Suprapubic skin (tissue), 4 donors: ENCODE data around the gene DSP. TPM values are rescaled to one million over a fixed set of nuclear protein-coding genes. Genes with fewer than 3 reads are reported as not detected.

Experiments
- DNase-seq, 2 donors: peaks; one replicate each; pipeline ENCODE4 v3.0.0-alpha.2; 2019; ENCODE audit warnings: low spot score in 2 of 2
- H3K27ac ChIP-seq: fragments of 200-600 bp; sonication (generic); one replicate; pipeline ENCODE4 v1.5.1; 2019
- H3K27me3 ChIP-seq: fragments of 200-600 bp; sonication (generic); one replicate; pipeline ENCODE4 v1.5.1; 2019
- H3K36me3 ChIP-seq: fragments of 200-600 bp; sonication (generic); one replicate; pipeline ENCODE4 v1.5.1; 2019
- H3K4me1 ChIP-seq: fragments of 200-600 bp; sonication (generic); one replicate; pipeline ENCODE4 v1.5.1; 2019
- H3K4me3 ChIP-seq: fragments of 200-600 bp; sonication (generic); one replicate; pipeline ENCODE4 v1.5.1; 2019; ENCODE audit warnings: mild to moderate bottlenecking
- H3K9me3 ChIP-seq: fragments of 200-600 bp; sonication (generic); one replicate; pipeline ENCODE4 v1.5.1; 2019
- EP300 ChIP-seq: sonication (generic); formaldehyde crosslinking; IDR thresholded peaks from one replicate; pipeline ENCODE4 v1.6.1; 2017; ENCODE audit warnings: antibody characterized with exemption
- POLR2A ChIP-seq, 2 donors: fragments of 450-650 bp; IDR thresholded peaks; one replicate each; pipeline ENCODE4 v1.6.1; 2017; ENCODE audit warnings: antibody characterized with exemption in 2 of 2, mild to moderate bottlenecking in 2 of 2, moderate library complexity in 2 of 2
- POLR2AphosphoS5 ChIP-seq, 3 donors: sonication (generic); formaldehyde crosslinking; IDR thresholded peaks; one replicate each; pipeline ENCODE4 v1.6.1; 2017; ENCODE audit warnings: antibody characterized with exemption in 3 of 3
- WGBS: methylation state at CpG from one replicate; pipeline ENCODE4 v1.1.5; 2018; 5-methylcytosine and 5-hydroxymethylcytosine counted together
- total RNA-seq, 4 donors: library from RNA; depleted of rRNA; stranded (reverse); fragments of >200 nt; gene quantifications; one replicate each; pipeline ENCODE4 v1.1.0, GENCODE V29; 2016
- TF ChIP-seq, protein P1 (sequence below), 2 donors: fragments of 200-600 bp in 1 of 2; fragments of 450-650 bp in 1 of 2; sonication (generic) in 1 of 2; IDR thresholded peaks; one replicate each; pipeline ENCODE4 v1.5.1; 2016 to 2019; ENCODE audit warnings: antibody characterized with exemption in 2 of 2, mild to moderate bottlenecking in 1 of 2, moderate library complexity in 1 of 2

The DSP gene
- total RNA-seq, 4 donors from 2014 or later: 1,704 to 2,508 (median 2,195) TPM

DNA sequence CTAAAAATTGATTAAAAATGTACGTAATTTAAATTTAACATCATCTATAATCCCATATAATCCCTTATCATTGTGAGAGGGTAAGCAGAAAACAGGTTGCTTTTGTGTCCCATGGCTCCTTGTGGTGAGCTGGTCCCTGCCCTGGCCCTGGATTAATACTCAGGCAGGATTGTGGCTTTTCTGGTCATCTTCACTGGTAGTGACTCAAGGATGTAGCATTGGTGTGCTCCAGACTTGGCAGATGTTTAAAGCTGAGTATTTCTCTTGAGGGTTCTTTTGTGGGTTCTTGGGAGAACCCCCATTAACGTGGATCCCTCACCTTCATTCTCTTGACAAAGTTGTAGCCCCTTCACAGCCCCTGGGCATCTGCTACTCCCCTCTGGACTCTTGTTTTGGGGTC, 87.8 kb downstream of the DSP start:
- WGBS: 57% methylated on average over 2 of the region's 2 CpGs
- Histone ChIP-seq H3K27me3 (no peaks in the 10 kb centered on the region), H3K36me3 (no peaks in the 10 kb centered on the region), H3K27ac (no peak overlapping the region), H3K4me1 (no peaks in the 10 kb centered on the region), H3K9me3 (no peaks in the 10 kb centered on the region), H3K4me3 (no peak overlapping the region)
- DNase-seq: no peak
- TF ChIP-seq EP300 (no peak), POLR2A (IDR thresholded peaks at IDR 0.05) (no peak), POLR2AphosphoS5 (IDR thresholded peaks at IDR 0.05) (no peak)
- TF ChIP-seq, protein P1, sequence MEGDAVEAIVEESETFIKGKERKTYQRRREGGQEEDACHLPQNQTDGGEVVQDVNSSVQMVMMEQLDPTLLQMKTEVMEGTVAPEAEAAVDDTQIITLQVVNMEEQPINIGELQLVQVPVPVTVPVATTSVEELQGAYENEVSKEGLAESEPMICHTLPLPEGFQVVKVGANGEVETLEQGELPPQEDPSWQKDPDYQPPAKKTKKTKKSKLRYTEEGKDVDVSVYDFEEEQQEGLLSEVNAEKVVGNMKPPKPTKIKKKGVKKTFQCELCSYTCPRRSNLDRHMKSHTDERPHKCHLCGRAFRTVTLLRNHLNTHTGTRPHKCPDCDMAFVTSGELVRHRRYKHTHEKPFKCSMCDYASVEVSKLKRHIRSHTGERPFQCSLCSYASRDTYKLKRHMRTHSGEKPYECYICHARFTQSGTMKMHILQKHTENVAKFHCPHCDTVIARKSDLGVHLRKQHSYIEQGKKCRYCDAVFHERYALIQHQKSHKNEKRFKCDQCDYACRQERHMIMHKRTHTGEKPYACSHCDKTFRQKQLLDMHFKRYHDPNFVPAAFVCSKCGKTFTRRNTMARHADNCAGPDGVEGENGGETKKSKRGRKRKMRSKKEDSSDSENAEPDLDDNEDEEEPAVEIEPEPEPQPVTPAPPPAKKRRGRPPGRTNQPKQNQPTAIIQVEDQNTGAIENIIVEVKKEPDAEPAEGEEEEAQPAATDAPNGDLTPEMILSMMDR (IDR thresholded peaks at IDR 0.05): no peak

DNA sequence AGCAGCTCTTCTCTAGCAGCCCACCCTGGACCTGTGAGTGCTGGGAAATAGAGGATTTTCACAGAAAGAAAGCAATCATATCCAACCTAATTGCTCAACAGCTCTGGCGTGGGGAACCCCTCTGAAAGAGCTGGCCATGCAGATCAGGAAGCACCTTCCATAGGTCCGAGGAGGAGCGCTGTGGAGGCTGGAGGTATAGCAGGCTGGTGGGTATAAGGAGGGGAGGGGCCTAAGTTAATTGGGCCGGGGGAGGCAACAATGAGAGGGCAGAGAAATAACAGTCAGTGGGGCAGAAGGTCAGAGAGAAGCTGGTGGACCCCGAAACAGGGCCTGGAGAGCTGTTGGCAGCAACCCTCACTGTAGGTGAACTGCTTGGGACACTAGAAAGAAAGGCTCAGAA, 89.3 kb downstream of the DSP start:
- no peaks in the 10 kb centered on the region for H3K4me1 ChIP-seq
- H3K27ac ChIP-seq: no peak overlapping the region
- no peak for DNase-seq
- no peak overlapping the region for H3K4me3 ChIP-seq
- H3K9me3 ChIP-seq: no peaks in the 10 kb centered on the region
- H3K36me3 ChIP-seq: no peaks in the 10 kb centered on the region
- no peak for TF ChIP-seq POLR2AphosphoS5 (IDR thresholded peaks at IDR 0.05)
- TF ChIP-seq, protein P1 (IDR thresholded peaks at IDR 0.05): no peak
- TF ChIP-seq EP300: no peak
- TF ChIP-seq POLR2A (IDR thresholded peaks at IDR 0.05): no peak
- no peaks in the 10 kb centered on the region for H3K27me3 ChIP-seq
- 86% methylated on average over 5 of the region's 5 CpGs for WGBS

DNA sequence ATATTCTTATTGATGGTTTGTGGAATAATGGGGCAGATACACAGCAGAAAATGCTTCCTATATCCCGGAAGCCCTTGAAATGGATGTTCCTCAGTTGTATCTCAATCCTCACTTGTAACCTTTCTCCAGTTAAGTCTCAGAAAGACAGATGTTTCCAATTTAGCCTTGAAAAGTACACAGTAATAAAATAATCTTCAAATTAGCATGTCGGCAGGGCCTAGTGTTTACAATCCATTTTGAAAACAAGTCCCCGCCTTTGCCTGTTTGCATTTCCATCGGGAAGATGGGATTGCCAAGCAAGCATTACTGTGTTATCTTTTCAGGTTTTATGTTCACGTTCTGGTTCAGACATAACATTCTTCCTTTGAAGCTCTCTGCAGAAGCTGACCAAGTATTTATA, 90.0 kb downstream of the DSP start:
- Histone ChIP-seq H3K36me3 (no peaks in the 10 kb centered on the region), H3K27ac (no peak overlapping the region), H3K27me3 (no peaks in the 10 kb centered on the region), H3K4me1 (no peaks in the 10 kb centered on the region), H3K9me3 (no peaks in the 10 kb centered on the region), H3K4me3 (no peak overlapping the region)
- TF ChIP-seq POLR2AphosphoS5 (IDR thresholded peaks at IDR 0.05) (no peak), EP300 (no peak), POLR2A (IDR thresholded peaks at IDR 0.05) (no peak)
- TF ChIP-seq, protein P1 (IDR thresholded peaks at IDR 0.05): no peak
- DNase-seq: no peak
- WGBS: 50% methylated on average over 5 of the region's 5 CpGs

DNA sequence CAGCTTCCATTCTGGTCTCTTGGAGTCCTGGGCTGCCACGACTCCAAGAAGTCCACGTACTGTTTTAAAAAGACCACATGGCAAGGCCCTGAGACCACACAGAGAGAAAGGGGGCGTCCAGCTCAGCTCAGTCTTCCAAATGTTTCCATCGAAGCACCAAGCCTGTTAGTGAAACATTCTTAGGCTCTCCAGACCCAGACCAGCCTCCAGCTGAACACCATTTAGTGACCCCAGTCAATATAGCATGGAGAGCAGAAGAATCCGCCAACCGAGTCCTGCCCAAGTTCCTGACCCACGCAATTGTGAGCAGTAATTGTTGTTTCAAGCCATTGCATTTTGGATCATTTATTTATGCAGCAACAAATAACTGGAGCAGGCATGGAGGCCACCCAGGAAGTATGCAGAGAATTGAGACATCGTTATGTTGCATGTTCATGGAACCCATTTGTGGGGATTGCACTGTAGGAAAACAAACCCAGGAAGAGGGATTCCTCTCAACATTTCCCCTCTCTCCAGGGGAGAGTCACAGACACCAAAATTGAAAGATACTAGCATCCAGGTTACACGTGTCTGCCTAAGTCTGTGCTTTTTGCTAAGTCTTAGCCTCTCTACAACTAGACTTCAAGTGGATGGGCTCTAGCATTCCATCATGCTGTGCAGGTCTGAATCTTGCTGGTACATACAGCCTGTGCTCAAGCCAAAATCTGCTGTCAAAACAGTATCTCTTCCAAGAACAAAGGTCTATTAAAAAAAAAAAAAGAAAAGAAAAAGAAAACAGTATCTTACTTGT, 91.2 kb downstream of the DSP start:
- Histone ChIP-seq H3K27me3 (no peaks in the 10 kb centered on the region), H3K27ac (no peak overlapping the region), H3K36me3 (no peaks in the 10 kb centered on the region), H3K4me1 (no peaks in the 10 kb centered on the region), H3K4me3 (no peak overlapping the region), H3K9me3 (no peaks in the 10 kb centered on the region)
- TF ChIP-seq POLR2A (IDR thresholded peaks at IDR 0.05) (no peak), POLR2AphosphoS5 (IDR thresholded peaks at IDR 0.05) (no peak), EP300 (no peak)
- TF ChIP-seq, protein P1 (IDR thresholded peaks at IDR 0.05): no peak
- 87% methylated on average over 8 of the region's 9 CpGs for WGBS
- DNase-seq: no peak

DNA sequence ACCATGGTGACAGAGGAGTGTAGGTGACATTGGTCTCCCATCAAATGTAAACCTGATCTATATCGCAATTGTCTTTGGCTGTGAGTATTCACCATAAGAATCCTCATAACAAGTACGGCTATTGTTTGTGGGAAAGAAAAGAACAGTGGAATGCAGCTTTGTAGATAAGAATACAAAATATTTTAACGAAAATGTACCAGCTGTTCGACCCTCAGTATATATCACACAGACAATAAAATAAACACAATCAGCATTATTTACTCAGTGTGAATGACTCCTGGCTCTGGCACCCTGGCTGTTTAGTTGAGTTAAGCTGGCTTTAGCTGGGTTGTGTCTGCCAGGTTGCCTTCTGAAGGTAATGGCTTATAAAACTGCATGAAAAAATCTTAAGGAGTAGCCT, 91.9 kb downstream of the DSP start:
- no peak for TF ChIP-seq POLR2A (IDR thresholded peaks at IDR 0.05)
- no peak for TF ChIP-seq EP300
- TF ChIP-seq POLR2AphosphoS5 (IDR thresholded peaks at IDR 0.05): no peak
- TF ChIP-seq, protein P1 (IDR thresholded peaks at IDR 0.05): no peak
- DNase-seq: no peak
- no peaks in the 10 kb centered on the region for H3K27me3 ChIP-seq
- H3K27ac ChIP-seq: no peak overlapping the region
- 73% methylated on average over 4 of the region's 4 CpGs for WGBS
- H3K36me3 ChIP-seq: no peaks in the 10 kb centered on the region
- H3K9me3 ChIP-seq: no peaks in the 10 kb centered on the region
- H3K4me1 ChIP-seq: no peaks in the 10 kb centered on the region
- H3K4me3 ChIP-seq: no peak overlapping the region
